Neural cell (in vitro differentiated cells): ENCODE measurements around the gene PRDM12. TPM values are rescaled to one million over a fixed set of nuclear protein-coding genes. Genes with fewer than 3 reads are reported as not detected.

Experiments used
- H2AFZ ChIP-seq: fragments of 200-600, 300-800 bp; sonication (generic), shearing (Covaris generic); 2 replicates; pipeline ENCODE4 v1.6.0; 2014; ENCODE audit warnings: low read depth, mild to moderate bottlenecking, antibody characterized with exemption, low read length, moderate library complexity
- H3F3A ChIP-seq: fragments of 200-600 bp; shearing (Covaris generic); 2 replicates; pipeline ENCODE4 v1.6.1; 2016; ENCODE audit warnings: mild to moderate bottlenecking, moderate library complexity, mixed read lengths, antibody characterized with exemption, low read length; ENCODE audit not compliant: insufficient read depth, poor library complexity, severe bottlenecking
- H3K27ac ChIP-seq: fragments of 200-600, 300-800 bp; sonication (generic), shearing (Covaris generic); 2 replicates; pipeline ENCODE4 v1.5.1; 2014; ENCODE audit warnings: mild to moderate bottlenecking, low read length, moderate library complexity
- H3K27me3 ChIP-seq: fragments of 300-800, 200-600 bp; sonication (generic), shearing (Covaris generic); 2 replicates; pipeline ENCODE4 v1.6.0; 2014; ENCODE audit warnings: mild to moderate bottlenecking, low read depth, low read length, moderate library complexity; ENCODE audit not compliant: insufficient read depth
- H3K36me3 ChIP-seq: fragments of 300-800, 200-600 bp; sonication (generic), shearing (Covaris generic); 2 replicates; pipeline ENCODE4 v1.5.1; 2014; ENCODE audit warnings: mild to moderate bottlenecking, antibody characterized with exemption, low read length, moderate library complexity; ENCODE audit not compliant: insufficient read depth
- H3K4me2 ChIP-seq: fragments of 300-800, 200-600 bp; sonication (generic), shearing (Covaris generic); 2 replicates; pipeline ENCODE4 v1.6.0; 2014; ENCODE audit warnings: mild to moderate bottlenecking, low read length
- H3K4me3 ChIP-seq: fragments of 300-800, 200-600 bp; sonication (generic), shearing (Covaris generic); 2 replicates; pipeline ENCODE4 v1.5.1; 2014; ENCODE audit warnings: mild to moderate bottlenecking, low read length, moderate library complexity
- H3K79me2 ChIP-seq: fragments of 200-600 bp; shearing (Covaris generic); replicated peaks from 2 replicates; pipeline ENCODE4 v1.6.0; 2014; ENCODE audit warnings: mild to moderate bottlenecking, low read length, moderate library complexity; ENCODE audit not compliant: insufficient read depth
- H3K9ac ChIP-seq: fragments of 300-800, 200-600 bp; sonication (generic), shearing (Covaris generic); 2 replicates; pipeline ENCODE4 v1.6.1; 2016; ENCODE audit warnings: mild to moderate bottlenecking, low read length, mixed read lengths
- H3K9me2 ChIP-seq: fragments of 200-600 bp; shearing (Covaris generic); 2 replicates; pipeline ENCODE4 v1.6.1; 2016; ENCODE audit warnings: mild to moderate bottlenecking, low read length, mixed read lengths; ENCODE audit not compliant: insufficient read depth
- H3K9me3 ChIP-seq: fragments of 200-600, 300-800 bp; sonication (generic), shearing (Covaris generic); 2 replicates; pipeline ENCODE4 v1.6.1; 2016; ENCODE audit warnings: mild to moderate bottlenecking, mixed run types, low read length, moderate library complexity, mixed read lengths
- H4K20me1 ChIP-seq: fragments of 200-600 bp; shearing (Covaris generic); 2 replicates; pipeline ENCODE4 v1.6.1; 2016; ENCODE audit warnings: mild to moderate bottlenecking, mixed run types; ENCODE audit not compliant: insufficient read depth
- CTCF ChIP-seq: fragments of 450-650 bp; IDR thresholded peaks from 2 replicates; pipeline ENCODE4 v1.5.1; 2014; ENCODE audit warnings: antibody characterized with exemption, mild to moderate bottlenecking, moderate library complexity; ENCODE audit not compliant: poor library complexity, severe bottlenecking
- EP300 ChIP-seq: fragments of 450-650 bp; conservative IDR thresholded peaks from 2 replicates; pipeline ENCODE4 v1.6.1; 2014; ENCODE audit warnings: antibody characterized with exemption, mild to moderate bottlenecking, moderate library complexity; ENCODE audit not compliant: poor library complexity, severe bottlenecking
- EZH2 ChIP-seq: fragments of 200-600, 300-800 bp; shearing (Covaris generic), sonication (generic); IDR thresholded peaks from 2 replicates; pipeline ENCODE4 v1.6.1; 2014; ENCODE audit warnings: antibody characterized with exemption, low read length, borderline replicate concordance, mild to moderate bottlenecking; ENCODE audit not compliant: insufficient read depth, poor library complexity, severe bottlenecking
- MXI1 ChIP-seq: fragments of 450-650 bp; conservative IDR thresholded peaks from 2 replicates; pipeline ENCODE4 v1.6.1; 2014; ENCODE audit warnings: antibody characterized with exemption, mild to moderate bottlenecking; ENCODE audit not compliant: poor library complexity, severe bottlenecking
- POLR2AphosphoS5 ChIP-seq: IDR thresholded peaks from 2 replicates; pipeline ENCODE4 v1.6.1; 2012
- RAD21 ChIP-seq: fragments of 450-650 bp; conservative IDR thresholded peaks from 2 replicates; pipeline ENCODE4 v1.6.1; 2014; ENCODE audit warnings: antibody characterized with exemption, mild to moderate bottlenecking, moderate library complexity
- SMC3 ChIP-seq: fragments of 450-650 bp; conservative IDR thresholded peaks from 2 replicates; pipeline ENCODE4 v1.6.1; 2014; ENCODE audit warnings: antibody characterized with exemption, mild to moderate bottlenecking, moderate library complexity; ENCODE audit not compliant: poor library complexity
- TAF1 ChIP-seq: IDR thresholded peaks from 2 replicates; pipeline ENCODE4 v1.6.1; 2012; ENCODE audit warnings: low read depth
- polyA plus RNA-seq: library from polyadenylated mRNA; depleted of rRNA; stranded (reverse); fragments of >200 nt; gene quantifications from 2 replicates; pipeline ENCODE4 v1.2.3, GENCODE V29; 2014
- TF ChIP-seq, protein P1 (sequence below): IDR thresholded peaks from 2 replicates; pipeline ENCODE4 v1.6.1; 2012; ENCODE audit warnings: borderline replicate concordance

The PRDM12 gene
- polyA plus RNA-seq, 1 donor from 2014 or later = 0.17 TPM

DNA sequence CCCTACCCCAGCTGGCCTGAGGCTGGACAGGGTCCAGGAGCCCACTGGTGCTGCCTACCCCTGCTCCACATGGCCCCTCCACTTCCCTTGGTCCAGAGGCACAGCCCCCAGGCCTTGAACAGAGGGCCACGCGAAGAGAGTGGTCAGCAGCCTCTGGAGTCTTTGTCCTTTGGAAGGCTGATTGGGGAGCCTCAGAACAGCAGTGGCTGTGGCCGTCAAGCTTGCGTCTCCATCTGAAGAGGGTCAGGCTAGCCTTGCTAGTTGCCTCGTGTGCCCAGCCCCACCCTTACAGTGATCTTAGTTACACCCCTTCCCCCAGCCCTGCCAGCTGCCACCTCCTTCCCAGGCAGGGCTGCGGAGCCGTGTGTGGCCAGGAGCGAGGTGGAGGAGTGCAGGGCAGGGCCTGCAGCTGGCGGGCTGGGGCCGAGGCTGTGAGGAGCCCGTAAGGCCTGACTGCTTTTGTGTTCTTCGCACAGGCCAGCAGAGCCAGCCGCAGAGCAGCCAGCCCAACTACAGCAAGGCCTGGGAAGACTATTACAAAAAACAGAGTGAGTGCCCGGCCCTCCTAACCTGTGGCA, 30.1 kb upstream of the PRDM12 start:
- H3K27ac ChIP-seq = no peak overlapping the region
- H3K9ac ChIP-seq = no peak overlapping the region
- H3F3A ChIP-seq = no peaks in the 10 kb centered on the region
- no peak overlapping the region for H3K4me3 ChIP-seq
- H3K36me3 ChIP-seq = no peaks in the 10 kb centered on the region
- H3K79me2 ChIP-seq = no peaks in the 10 kb centered on the region
- no peak overlapping the region for H2AFZ ChIP-seq
- no peak overlapping the region for H3K4me2 ChIP-seq
- H3K27me3 ChIP-seq = no peaks in the 10 kb centered on the region
- H3K9me2 ChIP-seq = no peaks in the 10 kb centered on the region
- H3K9me3 ChIP-seq = no peaks in the 10 kb centered on the region
- no peaks in the 10 kb centered on the region for H4K20me1 ChIP-seq
- TF ChIP-seq EZH2 (no peak), MXI1 (no peak), EP300 (no peak), SMC3 (no peak), RAD21 (no peak), CTCF (no peak), TAF1 (no peak), POLR2AphosphoS5 (no peak)
- TF ChIP-seq, protein P1, sequence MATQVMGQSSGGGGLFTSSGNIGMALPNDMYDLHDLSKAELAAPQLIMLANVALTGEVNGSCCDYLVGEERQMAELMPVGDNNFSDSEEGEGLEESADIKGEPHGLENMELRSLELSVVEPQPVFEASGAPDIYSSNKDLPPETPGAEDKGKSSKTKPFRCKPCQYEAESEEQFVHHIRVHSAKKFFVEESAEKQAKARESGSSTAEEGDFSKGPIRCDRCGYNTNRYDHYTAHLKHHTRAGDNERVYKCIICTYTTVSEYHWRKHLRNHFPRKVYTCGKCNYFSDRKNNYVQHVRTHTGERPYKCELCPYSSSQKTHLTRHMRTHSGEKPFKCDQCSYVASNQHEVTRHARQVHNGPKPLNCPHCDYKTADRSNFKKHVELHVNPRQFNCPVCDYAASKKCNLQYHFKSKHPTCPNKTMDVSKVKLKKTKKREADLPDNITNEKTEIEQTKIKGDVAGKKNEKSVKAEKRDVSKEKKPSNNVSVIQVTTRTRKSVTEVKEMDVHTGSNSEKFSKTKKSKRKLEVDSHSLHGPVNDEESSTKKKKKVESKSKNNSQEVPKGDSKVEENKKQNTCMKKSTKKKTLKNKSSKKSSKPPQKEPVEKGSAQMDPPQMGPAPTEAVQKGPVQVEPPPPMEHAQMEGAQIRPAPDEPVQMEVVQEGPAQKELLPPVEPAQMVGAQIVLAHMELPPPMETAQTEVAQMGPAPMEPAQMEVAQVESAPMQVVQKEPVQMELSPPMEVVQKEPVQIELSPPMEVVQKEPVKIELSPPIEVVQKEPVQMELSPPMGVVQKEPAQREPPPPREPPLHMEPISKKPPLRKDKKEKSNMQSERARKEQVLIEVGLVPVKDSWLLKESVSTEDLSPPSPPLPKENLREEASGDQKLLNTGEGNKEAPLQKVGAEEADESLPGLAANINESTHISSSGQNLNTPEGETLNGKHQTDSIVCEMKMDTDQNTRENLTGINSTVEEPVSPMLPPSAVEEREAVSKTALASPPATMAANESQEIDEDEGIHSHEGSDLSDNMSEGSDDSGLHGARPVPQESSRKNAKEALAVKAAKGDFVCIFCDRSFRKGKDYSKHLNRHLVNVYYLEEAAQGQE = no peak

- Histone ChIP-seq H3K27me3 (no peaks in the 10 kb centered on the region), H3F3A (no peaks in the 10 kb centered on the region), H3K9me2 (no peaks in the 10 kb centered on the region), H3K79me2 (no peaks in the 10 kb centered on the region), H3K9me3 (no peaks in the 10 kb centered on the region), H3K36me3 (no peaks in the 10 kb centered on the region), H3K9ac (no peak overlapping the region), H2AFZ (no peak overlapping the region), H3K4me2 (no peak overlapping the region), H3K27ac (no peak overlapping the region), H4K20me1 (no peaks in the 10 kb centered on the region), H3K4me3 (no peak overlapping the region)
- TF ChIP-seq, protein P1 = no peak
- TF ChIP-seq SMC3 = no peak
- no peak for TF ChIP-seq TAF1
- TF ChIP-seq EP300 = no peak
- TF ChIP-seq CTCF = no peak
- no peak for TF ChIP-seq RAD21
- TF ChIP-seq MXI1 = no peak
- no peak for TF ChIP-seq EZH2
- TF ChIP-seq POLR2AphosphoS5 = no peak
Measured at GRCh38 chr9:130634801-130635200, 29.6 kb upstream of the PRDM12 start.
